ENCODE results near the gene ZNF75A. TPM values are rescaled to one million over a fixed set of nuclear protein-coding genes. Genes with fewer than 3 reads are reported as not detected.

ZNF75A gene
- total and polyA plus RNA-seq, 9 of the 15 experiments (the other 6 are each of a cell fraction or from before 2014, with no cell fraction given) = 7.2 to 24.5 (median 17.1) TPM

- H3K36me3 ChIP-seq (ENCODE audit: control insufficient read depth, insufficient read depth, low read length) = no peaks in the 10 kb centered on the region
- no peaks in the 10 kb centered on the region for H3K9me3 ChIP-seq (replicated peaks; ENCODE audit: control insufficient read depth, insufficient read depth, low read depth, low read length)
- H3K79me2 ChIP-seq (ENCODE audit: control insufficient read depth, insufficient read depth, low read length) = no peaks in the 10 kb centered on the region
- peaks cover 25 to 48% of the 10 kb centered on the region in 2 experiments for H3K27me3 ChIP-seq (ENCODE audit: control insufficient read depth in 2 of 2, insufficient read depth in 2 of 2, low read length in 2 of 2)
- peaks cover 0 to 8% of the 10 kb centered on the region in 2 experiments; a peak in 2 of 5 replicates for H3K4me1 ChIP-seq (replicated peaks in 1 of 2; ENCODE audit: control insufficient read depth in 2 of 2, insufficient read depth in 2 of 2, low read length in 2 of 2)
- POLR2A ChIA-PET = interaction anchor here (0.8 to 1.6 kb wide), 3 partner anchors 7 to 26 kb away, joined by 3 to 4 read pairs (median 3); no protein-coding TSS in a partner anchor
- ATAC-seq (no peak), FAIRE-seq (no peak), DNase-seq (ENCODE audit: extremely low read depth in 1 of 4, low spot score in 3 of 4) (no peak)
- 3% methylated on average over 9 of the region's 9 CpGs for WGBS (ENCODE audit: insufficient coverage, low coverage, missing lambda C conversion rate)
- no peaks in the 10 kb centered on the region for H4K20me1 ChIP-seq (replicated peaks; ENCODE audit: control insufficient read depth, insufficient read depth, low read length)
- intact Hi-C loops (cut with micrococcal nuclease) (no loop called here), in situ Hi-C loops (cut with MboI) (no loop called here)
- no peak overlapping the region for H3K4me3 ChIP-seq
- H3K27ac ChIP-seq (ENCODE audit: extremely low read depth, low read depth, low read length) = no peak overlapping the region
- BruUV-seq (replicated peaks) = no TSS peak
- no peak overlapping the region for H2AFZ ChIP-seq (ENCODE audit: low read depth, low read length)
- no peak overlapping the region for H3K4me2 ChIP-seq (ENCODE audit: insufficient read depth, low read length)
- no peak overlapping the region for H3K9ac ChIP-seq (ENCODE audit: insufficient read depth in 1 of 2, low read depth in 2 of 2, low read length in 2 of 2)
- no peaks in the 10 kb centered on the region for H3K9me1 ChIP-seq (ENCODE audit: control insufficient read depth, insufficient read depth, low read length)
- CTCF ChIA-PET (ENCODE audit: low intra/inter-chr PET ratio) = no interaction called here
- TF ChIP-seq SMAD1 (IDR thresholded peaks at IDR 0.05; ENCODE audit: low read depth, low read length, partially characterized antibody) = no peak
- no peak for TF ChIP-seq ZNF174 (CRISPR knock-in tag; IDR thresholded peaks at IDR 0.05)
- TF ChIP-seq CCNT2 (IDR thresholded peaks at IDR 0.05; ENCODE audit: borderline replicate concordance, extremely low read depth, insufficient read length, low read depth, low read length) = no peak
- no peak for TF ChIP-seq RREB1 (CRISPR knock-in tag; IDR thresholded peaks at IDR 0.05)
- no peak for TF ChIP-seq ZNF444 (CRISPR knock-in tag; IDR thresholded peaks at IDR 0.05)
- TF ChIP-seq THRA (IDR thresholded peaks at IDR 0.05) = no peak
These were observed 48.3 kb upstream of the ZNF75A start for GRCh38 chr16:3256866-3257465.
